ENCODE data around the gene PRRT3. TPM values are rescaled to one million over a fixed set of nuclear protein-coding genes. Genes with fewer than 3 reads are reported as not detected.
A peak's percentile ranks its signal among the peaks of the same experiment; 100 is the strongest.

Gene PRRT3
- total and polyA plus RNA-seq, 9 of the 15 experiments (the other 6 are each of a cell fraction or from before 2014, with no cell fraction given), result 0.06 to 1.9 (median 1.2) TPM

- TF ChIP-seq ZNF408 (CRISPR knock-in tag; IDR thresholded peaks at IDR 0.05; ENCODE audit: low read depth) (no peak), JUN (IDR thresholded peaks at IDR 0.05; ENCODE audit: borderline replicate concordance, low read depth, low read length) (peak; percentile 37; the same call in 1 of the 2 replicates), JUN (CRISPR knock-in tag; IDR thresholded peaks at IDR 0.05; ENCODE audit: borderline replicate concordance) (peak; percentile 10; the same call in 1 of the 2 replicates), KDM5B (IDR thresholded peaks at IDR 0.05; ENCODE audit: insufficient replicate concordance, low read depth, low read length) (no peak), RBBP5 (IDR thresholded peaks at IDR 0.05; ENCODE audit: borderline replicate concordance, insufficient read depth, low read length, poor library complexity, severe bottlenecking) (peak; percentile 72), ZNF75A (CRISPR knock-in tag; IDR thresholded peaks at IDR 0.05) (no peak), ILF3 (IDR thresholded peaks at IDR 0.05; ENCODE audit: borderline replicate concordance) (no peak), E2F8 (IDR thresholded peaks at IDR 0.05; ENCODE audit: low read depth, partially characterized antibody) (no peak), IRF9 (tag; IDR thresholded peaks at IDR 0.05) (no peak), BHLHE40 (IDR thresholded peaks at IDR 0.05; ENCODE audit: low read length) (peak; percentile 11; the same call in 1 of the 2 replicates), HDAC2 (IDR thresholded peaks at IDR 0.05) (peak; percentile 42; the same call in 1 of the 2 replicates), CBFA2T3 (IDR thresholded peaks at IDR 0.05) (no peak), ZNF696 (CRISPR knock-in tag; conservative IDR thresholded peaks at IDR 0.05) (no peak), SRSF1 (IDR thresholded peaks at IDR 0.05; ENCODE audit: low read depth, low read length) (no peak), ELF2 (CRISPR knock-in tag; IDR thresholded peaks at IDR 0.05) (no peak), PHF8 (IDR thresholded peaks at IDR 0.05; ENCODE audit: borderline replicate concordance, low read length) (peak; percentile 55; the same call in 1 of the 2 replicates), FOXJ2 (tag; IDR thresholded peaks at IDR 0.05) (no peak), NUFIP1 (IDR thresholded peaks at IDR 0.05; ENCODE audit: partially characterized antibody) (no peak), E2F3 (CRISPR knock-in tag; IDR thresholded peaks at IDR 0.05) (0 out of 2 replicates have a peak, but pooled peaks have one; percentile 60), NR0B1 (IDR thresholded peaks at IDR 0.05; ENCODE audit: partially characterized antibody) (no peak), PKNOX1 (IDR thresholded peaks at IDR 0.05) (no peak), RHOXF2B (CRISPR knock-in tag; conservative IDR thresholded peaks at IDR 0.05) (no peak), LEF1 (IDR thresholded peaks at IDR 0.05) (no peak), ZNF830 (CRISPR knock-in tag; IDR thresholded peaks at IDR 0.05) (no peak)
Observed at GRCh38 chr3:9932843-9933560, 19.2 kb downstream of the PRRT3 start (continued).

All from K562 (cell line).